Measurements from ENCODE around the gene DEGS2. TPM values are rescaled to one million over a fixed set of nuclear protein-coding genes. Genes with fewer than 3 reads are reported as not detected.

The DEGS2 gene
- total and polyA plus RNA-seq, 2 of the 13 experiments (the other 11 are each of a cell fraction or from before 2014, with no cell fraction given), result 0.09 TPM

GRCh38 chr14:100155049-100155621 is 4.3 kb downstream of the DEGS2 start (continued):
- TF ChIP-seq HMGXB4 (CRISPR knock-in tag; IDR thresholded peaks at IDR 0.05; ENCODE audit: borderline replicate concordance in 1 of 2, low read depth in 1 of 2) (peak in 1 of 2 experiments; percentile 53; a peak in 1 of 4 replicates), ZBTB46 (CRISPR knock-in tag; IDR thresholded peaks at IDR 0.05; ENCODE audit: borderline replicate concordance) (no peak), ZNF180 (CRISPR knock-in tag; IDR thresholded peaks at IDR 0.05; ENCODE audit: borderline replicate concordance, low read depth) (no peak), CHD4 (IDR thresholded peaks at IDR 0.05; ENCODE audit: borderline replicate concordance, low read length) (no peak), CREBL2 (CRISPR knock-in tag; IDR thresholded peaks at IDR 0.05; ENCODE audit: borderline replicate concordance) (no peak), ZNF619 (CRISPR knock-in tag; IDR thresholded peaks at IDR 0.05) (peak; percentile 67; the same call in 1 of the 2 replicates), GPN1 (CRISPR knock-in tag; IDR thresholded peaks at IDR 0.05; ENCODE audit: borderline replicate concordance) (no peak), NR0B2 (CRISPR knock-in tag; IDR thresholded peaks at IDR 0.05) (no peak), MZF1 (CRISPR knock-in tag; IDR thresholded peaks at IDR 0.05; ENCODE audit: borderline replicate concordance) (no peak), ESRRA (CRISPR knock-in tag; IDR thresholded peaks at IDR 0.05; ENCODE audit: low read depth) (no peak), CSRNP1 (CRISPR knock-in tag; IDR thresholded peaks at IDR 0.05) (no peak), PTBP1 (IDR thresholded peaks at IDR 0.05; ENCODE audit: low read depth, low read length, poor library complexity, severe bottlenecking) (no peak), TFE3 (CRISPR knock-in tag; IDR thresholded peaks at IDR 0.05) (no peak), ZNF780A (CRISPR knock-in tag; IDR thresholded peaks at IDR 0.05) (0 out of 2 replicates have a peak, but pooled peaks have one; percentile 42), NFRKB (IDR thresholded peaks at IDR 0.05) (no peak), FOXC1 (CRISPR knock-in tag; IDR thresholded peaks at IDR 0.05; ENCODE audit: borderline replicate concordance) (no peak; the same call in 1 of the 2 replicates), KLF13 (CRISPR knock-in tag; IDR thresholded peaks at IDR 0.05) (no peak), PAX8 (CRISPR knock-in tag; IDR thresholded peaks at IDR 0.05; ENCODE audit: borderline replicate concordance) (no peak), NONO (IDR thresholded peaks at IDR 0.05) (no peak), NONO (CRISPR knock-in tag; conservative IDR thresholded peaks at IDR 0.05) (peak; percentile 63; the same call in 1 of the 2 replicates), RFXAP (CRISPR knock-in tag; IDR thresholded peaks at IDR 0.05; ENCODE audit: borderline replicate concordance) (no peak), SMC3 (IDR thresholded peaks at IDR 0.05; ENCODE audit: low read length) (peak; percentile 72), ZNF510 (CRISPR knock-in tag; IDR thresholded peaks at IDR 0.05; ENCODE audit: low read depth) (no peak)

Data from HepG2 (cell line).